HL-60 (cell line): ENCODE results near the gene MYG1.

Source experiments
- POLR2AphosphoS5 ChIP-seq: IDR thresholded peaks from 2 replicates; pipeline ENCODE4 v1.6.1; 2012; ENCODE audit warnings: low read depth
- TF ChIP-seq, protein P1 (sequence below): IDR thresholded peaks from one replicate; pipeline ENCODE4 v1.5.1; 2011; ENCODE audit warnings: low read length, control low read depth, inconsistent platforms; ENCODE audit not compliant: insufficient read depth

DNA sequence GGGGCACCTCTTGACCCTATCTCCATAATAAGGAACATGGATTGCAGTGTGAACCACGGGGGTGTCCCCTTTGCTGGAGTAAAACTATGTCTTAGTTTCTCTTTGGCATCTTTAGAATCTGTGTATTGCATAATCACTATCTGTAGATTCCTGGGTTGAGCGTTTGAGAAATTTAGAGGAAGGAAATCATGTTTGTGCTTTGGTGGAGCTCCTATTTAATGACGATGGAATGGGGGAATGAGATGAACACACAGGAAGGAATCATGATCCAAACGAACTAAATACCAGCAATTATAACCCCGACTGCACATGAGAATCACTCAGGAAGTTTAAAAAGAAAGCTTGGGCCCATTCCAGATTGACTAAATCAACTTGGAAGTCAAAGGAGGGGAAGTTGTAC is 1.3 kb upstream of the MYG1 start:
- TF ChIP-seq, protein P1, sequence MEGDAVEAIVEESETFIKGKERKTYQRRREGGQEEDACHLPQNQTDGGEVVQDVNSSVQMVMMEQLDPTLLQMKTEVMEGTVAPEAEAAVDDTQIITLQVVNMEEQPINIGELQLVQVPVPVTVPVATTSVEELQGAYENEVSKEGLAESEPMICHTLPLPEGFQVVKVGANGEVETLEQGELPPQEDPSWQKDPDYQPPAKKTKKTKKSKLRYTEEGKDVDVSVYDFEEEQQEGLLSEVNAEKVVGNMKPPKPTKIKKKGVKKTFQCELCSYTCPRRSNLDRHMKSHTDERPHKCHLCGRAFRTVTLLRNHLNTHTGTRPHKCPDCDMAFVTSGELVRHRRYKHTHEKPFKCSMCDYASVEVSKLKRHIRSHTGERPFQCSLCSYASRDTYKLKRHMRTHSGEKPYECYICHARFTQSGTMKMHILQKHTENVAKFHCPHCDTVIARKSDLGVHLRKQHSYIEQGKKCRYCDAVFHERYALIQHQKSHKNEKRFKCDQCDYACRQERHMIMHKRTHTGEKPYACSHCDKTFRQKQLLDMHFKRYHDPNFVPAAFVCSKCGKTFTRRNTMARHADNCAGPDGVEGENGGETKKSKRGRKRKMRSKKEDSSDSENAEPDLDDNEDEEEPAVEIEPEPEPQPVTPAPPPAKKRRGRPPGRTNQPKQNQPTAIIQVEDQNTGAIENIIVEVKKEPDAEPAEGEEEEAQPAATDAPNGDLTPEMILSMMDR = no peak
- TF ChIP-seq POLR2AphosphoS5 = no peak
